ENCODE measurements around the gene ARMCX1. TPM values are rescaled to one million over a fixed set of nuclear protein-coding genes. Genes with fewer than 3 reads are reported as not detected.
"Not testable (repeated sequence)": the region's sequence is repeated elsewhere in the genome, so short reads cannot be mapped to it uniquely, and the experiment has no call there.

The ARMCX1 gene
- 71.7 and 81.5 TPM in 2 replicates for total RNA-seq (2014; rRNA removed; shearing (Covaris generic))

- peak; percentile 92 to 96 for DNase-seq
- H3K27ac ChIP-seq = peak within 1 kb of the TSS; percentile 92
These were observed at the start of gene ARMCX1 for GRCh38 chrX:101550362-101550750. TSS of gene ARMCX1 (plus strand) at chrX:101550547. CDS start at chrX:101552931, 2,384 bp downstream.

DNA sequence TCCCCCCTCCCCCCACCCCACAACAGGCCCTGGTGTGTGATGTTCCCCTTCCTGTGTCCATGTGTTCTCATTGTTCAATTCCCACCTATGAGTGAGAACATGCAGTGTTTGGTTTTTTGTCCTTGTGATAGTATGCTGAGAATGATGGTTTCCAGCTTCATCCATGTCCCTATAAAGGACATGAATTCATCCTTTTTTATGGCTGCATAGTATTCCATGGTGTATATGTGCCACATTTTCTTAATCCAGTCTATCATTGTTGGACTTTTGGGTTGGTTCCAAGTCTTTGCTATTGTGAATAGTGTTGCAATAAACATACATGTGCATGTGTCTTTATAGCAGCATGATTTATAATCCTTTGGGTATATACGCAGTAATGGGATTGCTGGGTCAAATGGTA lies 47.4 kb upstream of the ARMCX1 start:
- not testable (repeated sequence) for H3K27ac ChIP-seq; H3K27me3 ChIP-seq; DNase-seq; H3K9me3 ChIP-seq (replicated peaks); H3K36me3 ChIP-seq; H3K4me1 ChIP-seq; H3K4me3 ChIP-seq

More at GRCh38 chrX:101550362-101550750, at the start of gene ARMCX1:
- Histone ChIP-seq H3K9me3 (replicated peaks) (no peaks in the 10 kb centered on the region), H3K27me3 (no peaks in the 10 kb centered on the region), H3K4me1 (0 out of 2 replicates have a peak, but pooled peaks cover 2% of the 10 kb centered on the region), H3K36me3 (peaks cover 11% of the 10 kb centered on the region), H3K4me3 (peak within 1 kb of the TSS; percentile 78)

- Histone ChIP-seq H3K27ac (no peak overlapping the region), H3K36me3 (no peaks in the 10 kb centered on the region), H3K4me1 (no peaks in the 10 kb centered on the region), H3K4me3 (no peak overlapping the region), H3K9me3 (replicated peaks) (no peaks in the 10 kb centered on the region), H3K27me3 (no peaks in the 10 kb centered on the region)
- no peak for DNase-seq
These were observed 43.0 kb upstream of the ARMCX1 start for GRCh38 chrX:101507372-101507771.

DNA sequence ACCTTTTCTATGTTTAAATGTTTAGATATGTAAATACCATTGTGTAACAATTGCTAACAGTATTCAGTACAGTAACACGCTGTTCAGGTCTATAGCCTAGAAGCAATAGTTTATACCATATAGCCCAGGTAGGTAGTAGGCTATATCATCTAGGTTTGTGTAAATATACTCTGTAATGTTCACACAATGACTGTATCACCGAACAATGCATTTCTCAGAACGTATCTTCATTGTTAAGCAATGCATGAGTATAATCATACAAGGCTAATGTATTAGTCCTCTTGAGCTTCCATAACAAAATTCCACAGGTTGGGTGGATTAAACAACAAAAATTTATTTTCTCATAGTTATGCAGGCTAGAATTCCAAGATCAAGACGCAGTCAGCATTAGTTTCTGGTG lies 42.4 kb upstream of the ARMCX1 start:
- H3K4me1 ChIP-seq = no peaks in the 10 kb centered on the region
- no peaks in the 10 kb centered on the region for H3K36me3 ChIP-seq
- no peak for DNase-seq
- H3K9me3 ChIP-seq (replicated peaks) = no peaks in the 10 kb centered on the region
- no peak overlapping the region for H3K4me3 ChIP-seq
- H3K27ac ChIP-seq = no peak overlapping the region
- H3K27me3 ChIP-seq = no peaks in the 10 kb centered on the region

DNA sequence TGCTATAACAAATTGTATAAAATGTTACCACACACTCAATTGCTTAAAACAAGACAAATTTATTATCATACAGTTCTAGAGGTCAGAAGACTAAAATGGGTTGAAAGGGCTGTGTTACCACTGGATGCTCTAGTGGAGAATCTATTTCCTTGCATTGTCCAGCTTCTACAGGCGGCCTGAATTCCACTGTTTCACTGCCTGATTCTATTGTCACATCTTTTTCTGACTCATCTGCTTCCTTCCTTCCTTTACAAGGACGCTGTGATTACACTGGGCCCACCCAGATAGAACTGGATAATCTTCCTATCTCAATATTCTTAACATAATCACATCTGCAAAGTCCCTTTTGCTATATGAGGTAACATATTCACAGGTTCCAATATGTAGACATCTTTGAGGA lies 19.4 kb upstream of the ARMCX1 start:
- H3K27ac ChIP-seq = no peak overlapping the region

GRCh38 chrX:101539116-101539515 lies 11.2 kb upstream of the ARMCX1 start:
- Histone ChIP-seq H3K4me3 (no peak overlapping the region), H3K27me3 (no peaks in the 10 kb centered on the region), H3K4me1 (no peaks in the 10 kb centered on the region), H3K27ac (no peak overlapping the region), H3K9me3 (replicated peaks) (no peaks in the 10 kb centered on the region), H3K36me3 (no peaks in the 10 kb centered on the region)
- no peak for DNase-seq

More for the DNA sequence above, 19.4 kb upstream of the ARMCX1 start:
- no peak overlapping the region for H3K4me3 ChIP-seq
- H3K4me1 ChIP-seq = no peaks in the 10 kb centered on the region
- H3K27me3 ChIP-seq = no peaks in the 10 kb centered on the region
- no peaks in the 10 kb centered on the region for H3K9me3 ChIP-seq (replicated peaks)
- DNase-seq = no peak
- no peaks in the 10 kb centered on the region for H3K36me3 ChIP-seq

DNA sequence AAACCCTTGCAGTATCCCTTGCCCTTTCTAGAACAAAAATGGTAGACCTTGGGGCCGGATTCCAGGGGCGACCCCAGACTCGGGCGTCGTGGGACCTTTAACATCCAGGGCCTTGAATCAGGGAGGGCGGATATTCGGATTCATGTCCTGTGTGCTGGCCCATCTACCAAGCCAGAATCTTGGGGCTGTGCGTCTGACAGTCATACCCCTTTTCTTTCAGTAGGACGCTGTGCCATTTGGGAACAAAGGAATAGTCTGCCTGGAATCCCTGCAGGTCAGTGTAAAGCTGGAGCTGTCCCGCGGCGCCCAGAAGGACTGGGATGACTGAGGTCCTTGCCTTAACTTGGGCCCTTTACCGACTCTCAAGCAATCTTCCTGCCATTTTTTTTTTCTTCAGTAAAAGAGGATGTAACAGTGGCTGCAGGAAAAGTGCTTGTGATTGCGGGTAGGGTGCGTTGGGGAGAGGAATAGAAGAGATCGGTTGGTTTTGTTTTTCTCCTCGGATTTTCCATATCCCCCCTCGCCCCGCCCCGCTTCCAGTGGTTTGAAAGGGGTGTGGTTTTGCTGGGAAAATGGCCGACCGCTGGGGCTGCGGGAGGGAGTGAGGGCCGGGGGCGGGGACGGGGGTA lies 518 bp downstream of the ARMCX1 start:
- Histone ChIP-seq H3K4me1 (0 out of 2 replicates have a peak, but pooled peaks cover 2% of the 10 kb centered on the region), H3K36me3 (peaks cover 11% of the 10 kb centered on the region), H3K27me3 (no peaks in the 10 kb centered on the region), H3K27ac (peak overlapping the region; percentile 92), H3K4me3 (peak overlapping the region; percentile 78), H3K9me3 (replicated peaks) (no peaks in the 10 kb centered on the region)
- peak; percentile 65 to 72 for DNase-seq

GRCh38 chrX:101551380-101551767 lies 1.0 kb downstream of the ARMCX1 start:
- Histone ChIP-seq H3K4me1 (0 out of 2 replicates have a peak, but pooled peaks cover 2% of the 10 kb centered on the region), H3K27me3 (no peaks in the 10 kb centered on the region), H3K9me3 (replicated peaks) (no peaks in the 10 kb centered on the region), H3K27ac (no peak overlapping the region; the same call in 1 of the 2 replicates), H3K4me3 (peak overlapping the region; percentile 78), H3K36me3 (peaks cover 11% of the 10 kb centered on the region)
- DNase-seq = no peak

DNA sequence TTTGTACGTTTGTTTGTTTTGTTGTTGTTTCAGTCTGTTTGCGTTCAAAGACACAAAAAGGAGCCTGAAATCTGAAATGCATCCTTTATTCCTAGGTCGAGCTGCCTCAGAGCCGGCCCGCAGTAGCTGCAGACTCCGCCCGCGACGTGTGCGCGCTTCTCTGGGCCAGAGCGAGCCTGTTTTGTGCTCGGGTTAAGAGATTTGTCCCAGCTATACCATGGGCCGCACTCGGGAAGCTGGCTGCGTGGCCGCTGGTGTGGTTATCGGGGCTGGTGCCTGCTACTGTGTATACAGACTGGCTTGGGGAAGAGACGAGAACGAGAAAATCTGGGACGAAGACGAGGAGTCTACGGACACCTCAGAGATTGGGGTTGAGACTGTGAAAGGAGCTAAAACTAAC lies 2.4 kb downstream of the ARMCX1 start:
- Histone ChIP-seq H3K9me3 (replicated peaks) (no peaks in the 10 kb centered on the region), H3K36me3 (peaks cover 11% of the 10 kb centered on the region), H3K27ac (no peak overlapping the region), H3K4me3 (no peak overlapping the region), H3K27me3 (no peaks in the 10 kb centered on the region), H3K4me1 (0 out of 2 replicates have a peak, but pooled peaks cover 2% of the 10 kb centered on the region)
- no peak for DNase-seq

GRCh38 chrX:101564651-101565050 lies 14.3 kb downstream of the ARMCX1 start:
- no peak overlapping the region for H3K27ac ChIP-seq
- no peaks in the 10 kb centered on the region for H3K4me1 ChIP-seq
- no peaks in the 10 kb centered on the region for H3K36me3 ChIP-seq
- H3K27me3 ChIP-seq = no peaks in the 10 kb centered on the region
- H3K4me3 ChIP-seq = no peak overlapping the region
- no peaks in the 10 kb centered on the region for H3K9me3 ChIP-seq (replicated peaks)
- no peak for DNase-seq

DNA sequence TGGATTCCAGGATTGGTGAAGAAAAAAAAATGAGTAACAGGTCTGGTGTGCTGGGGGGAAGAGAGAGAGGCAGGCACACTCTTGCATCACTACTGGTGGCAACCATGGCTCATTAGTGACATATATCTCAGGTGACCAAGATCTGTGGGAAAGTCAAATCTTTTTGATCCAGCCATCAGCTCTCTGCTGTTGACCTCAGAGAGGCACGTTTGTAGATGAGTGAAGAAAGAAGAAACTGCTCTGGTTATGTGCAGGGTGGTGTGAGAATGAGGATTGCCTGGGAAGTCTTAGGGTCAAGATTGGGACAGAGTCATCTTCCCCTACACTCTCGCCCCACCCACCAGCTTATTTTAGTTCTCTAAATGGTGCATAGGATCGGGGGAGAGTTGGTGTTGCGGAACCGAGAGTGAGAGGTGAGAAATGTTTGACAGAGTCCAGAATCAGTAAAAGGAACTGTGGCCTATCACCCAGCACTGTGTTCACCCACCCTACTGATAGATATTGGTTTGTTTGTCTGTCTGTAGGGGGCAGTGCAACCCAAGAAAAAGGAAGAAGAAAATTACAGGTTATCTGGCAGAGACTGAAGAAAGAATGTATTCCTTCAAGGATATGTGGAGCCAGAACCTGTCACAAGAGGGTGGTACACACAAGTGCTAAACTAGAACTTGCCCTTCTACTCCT lies 45.5 kb downstream of the ARMCX1 start:
- no peak overlapping the region for H3K4me3 ChIP-seq
- peak; percentile 45 to 76 for DNase-seq
- H3K36me3 ChIP-seq = no peaks in the 10 kb centered on the region
- H3K27me3 ChIP-seq = no peaks in the 10 kb centered on the region
- no peaks in the 10 kb centered on the region for H3K4me1 ChIP-seq
- no peaks in the 10 kb centered on the region for H3K9me3 ChIP-seq (replicated peaks)
- H3K27ac ChIP-seq = no peak overlapping the region

DNA sequence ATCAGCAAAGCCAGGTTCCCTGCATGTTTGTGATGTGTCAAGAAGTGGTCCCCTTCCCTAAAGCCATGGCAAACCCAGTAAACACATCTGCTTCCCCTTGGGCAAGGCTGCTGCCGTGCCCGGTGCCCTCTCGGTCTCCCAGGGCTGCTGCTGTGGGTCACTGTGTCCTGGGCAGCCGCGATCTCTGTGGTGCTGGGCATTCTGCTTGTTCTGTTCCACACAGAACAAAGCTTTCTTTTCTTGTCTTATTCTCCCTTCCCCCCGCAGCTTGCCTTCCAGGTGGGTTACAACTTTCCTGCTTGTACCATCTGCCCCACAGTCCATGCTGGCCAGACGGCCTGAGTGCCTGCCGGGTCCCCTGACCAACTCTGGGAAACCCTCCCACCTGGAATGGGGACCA lies 49.2 kb downstream of the ARMCX1 start:
- H3K27ac ChIP-seq; DNase-seq; H3K4me3 ChIP-seq; H3K27me3 ChIP-seq; H3K9me3 ChIP-seq (replicated peaks); H3K36me3 ChIP-seq; H3K4me1 ChIP-seq: not testable (repeated sequence)

DNA sequence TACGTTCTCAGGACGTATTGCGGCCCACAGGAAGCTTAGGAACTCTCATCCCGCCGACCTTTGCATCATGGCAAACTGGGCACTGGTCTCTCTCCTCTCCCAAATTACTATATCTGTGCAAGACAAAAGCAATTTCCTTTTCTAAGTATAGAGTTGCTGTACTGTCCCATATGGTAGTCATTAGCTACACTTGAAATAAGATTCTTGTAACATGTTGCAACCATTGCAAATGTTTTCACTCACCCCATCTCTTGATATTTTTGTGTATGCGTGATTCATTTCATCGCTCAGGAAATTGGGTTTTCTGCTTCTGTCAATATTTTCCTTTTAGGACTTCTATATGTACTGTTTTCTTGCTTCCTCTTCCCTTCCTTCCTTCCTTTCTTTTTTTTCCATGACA lies 51.7 kb downstream of the ARMCX1 start:
- Histone ChIP-seq H3K9me3 (replicated peaks) (no peaks in the 10 kb centered on the region), H3K4me3 (no peak overlapping the region), H3K27me3 (no peaks in the 10 kb centered on the region), H3K4me1 (peaks cover 13% of the 10 kb centered on the region), H3K27ac (no peak overlapping the region), H3K36me3 (no peaks in the 10 kb centered on the region)
- no peak for DNase-seq

All from SJCRH30 (cell line).